ENCODE results near the gene CYSTM1.

The CYSTM1 gene

GRCh38 chr5:140260089-140260656, 85.2 kb downstream of the CYSTM1 start:
- Histone ChIP-seq H3K9me2 (ENCODE audit: low read depth, low read length) (no peaks in the 10 kb centered on the region), H3K27ac (ENCODE audit: low read depth, low read length, poor library complexity, severe bottlenecking) (no peak overlapping the region), H3K4me1 (ENCODE audit: insufficient read depth, low read length, severe bottlenecking) (peaks cover 21% of the 10 kb centered on the region), H4K20me1 (ENCODE audit: insufficient read depth, low read length) (no peaks in the 10 kb centered on the region), H3K9ac (ENCODE audit: low read length) (no peak overlapping the region), H3K79me2 (ENCODE audit: insufficient read depth, low read length) (0 out of 2 replicates have a peak, but pooled peaks cover 7% of the 10 kb centered on the region), H3K27me3 (ENCODE audit: insufficient read depth, low read length) (no peaks in the 10 kb centered on the region), H2AFZ (ENCODE audit: low read length) (no peak overlapping the region), H3K9me3 (ENCODE audit: low read length) (0 out of 2 replicates have a peak, but pooled peaks cover 4% of the 10 kb centered on the region), H3K4me2 (ENCODE audit: low read length) (no peak overlapping the region), H3K4me3 (ENCODE audit: low read depth, low read length, poor library complexity, severe bottlenecking) (no peak overlapping the region), H3F3A (ENCODE audit: insufficient read depth, low read length) (peaks cover 3% of the 10 kb centered on the region; the same call in 1 of the 2 replicates), H3K36me3 (ENCODE audit: insufficient read depth, low read length) (peaks cover 52% of the 10 kb centered on the region)
- TF ChIP-seq CTCF (IDR thresholded peaks at IDR 0.05; ENCODE audit: low read length), result no peak
- no peak for TF ChIP-seq EZH2 (IDR thresholded peaks at IDR 0.05; ENCODE audit: borderline replicate concordance, low read length)

GRCh38 chr5:140261403-140262171, 86.6 kb downstream of the CYSTM1 start:
- H3K4me2 ChIP-seq (ENCODE audit: low read length), result no peak overlapping the region
- H3K79me2 ChIP-seq (ENCODE audit: insufficient read depth, low read length), result 0 out of 2 replicates have a peak, but pooled peaks cover 7% of the 10 kb centered on the region
- no peaks in the 10 kb centered on the region for H3K9me2 ChIP-seq (ENCODE audit: low read depth, low read length)
- TF ChIP-seq CTCF (IDR thresholded peaks at IDR 0.05; ENCODE audit: low read length) (no peak), EZH2 (IDR thresholded peaks at IDR 0.05; ENCODE audit: borderline replicate concordance, low read length) (no peak)
- H3K36me3 ChIP-seq (ENCODE audit: insufficient read depth, low read length), result peaks cover 52% of the 10 kb centered on the region
- H3K4me1 ChIP-seq (ENCODE audit: insufficient read depth, low read length, severe bottlenecking), result peaks cover 23% of the 10 kb centered on the region
- H2AFZ ChIP-seq (ENCODE audit: low read length), result no peak overlapping the region
- no peak overlapping the region for H3K4me3 ChIP-seq (ENCODE audit: low read depth, low read length, poor library complexity, severe bottlenecking)
- peaks cover 4% of the 10 kb centered on the region for H3F3A ChIP-seq (ENCODE audit: insufficient read depth, low read length)
- H4K20me1 ChIP-seq (ENCODE audit: insufficient read depth, low read length), result no peaks in the 10 kb centered on the region
- no peaks in the 10 kb centered on the region for H3K27me3 ChIP-seq (ENCODE audit: insufficient read depth, low read length)
- H3K9me3 ChIP-seq (ENCODE audit: low read length), result 0 out of 2 replicates have a peak, but pooled peaks cover 4% of the 10 kb centered on the region
- no peak overlapping the region for H3K27ac ChIP-seq (ENCODE audit: low read depth, low read length, poor library complexity, severe bottlenecking)
- no peak overlapping the region for H3K9ac ChIP-seq (ENCODE audit: low read length)

GRCh38 chr5:140262221-140262620, 87.2 kb downstream of the CYSTM1 start:
- Histone ChIP-seq H3K27me3 (ENCODE audit: insufficient read depth, low read length) (no peaks in the 10 kb centered on the region), H3K4me2 (ENCODE audit: low read length) (no peak overlapping the region), H3K4me1 (ENCODE audit: insufficient read depth, low read length, severe bottlenecking) (peaks cover 29% of the 10 kb centered on the region), H3K27ac (ENCODE audit: low read depth, low read length, poor library complexity, severe bottlenecking) (no peak overlapping the region), H4K20me1 (ENCODE audit: insufficient read depth, low read length) (no peaks in the 10 kb centered on the region), H3F3A (ENCODE audit: insufficient read depth, low read length) (peaks cover 6% of the 10 kb centered on the region), H3K9ac (ENCODE audit: low read length) (no peak overlapping the region), H3K4me3 (ENCODE audit: low read depth, low read length, poor library complexity, severe bottlenecking) (no peak overlapping the region), H2AFZ (ENCODE audit: low read length) (no peak overlapping the region), H3K36me3 (ENCODE audit: insufficient read depth, low read length) (peaks cover 52% of the 10 kb centered on the region), H3K9me3 (ENCODE audit: low read length) (0 out of 2 replicates have a peak, but pooled peaks cover 4% of the 10 kb centered on the region), H3K79me2 (ENCODE audit: insufficient read depth, low read length) (0 out of 2 replicates have a peak, but pooled peaks cover 7% of the 10 kb centered on the region), H3K9me2 (ENCODE audit: low read depth, low read length) (no peaks in the 10 kb centered on the region)
- TF ChIP-seq CTCF (IDR thresholded peaks at IDR 0.05; ENCODE audit: low read length) (no peak), EZH2 (IDR thresholded peaks at IDR 0.05; ENCODE audit: borderline replicate concordance, low read length) (no peak)

All from OCI-LY1 (cell line).